Stimulated activated naive CD4-positive, alpha-beta T cell treated with Interleukin-2 at 50 U/mL for 16 hours (primary cell): Measurements from ENCODE around the gene FAM210A.

Source experiments
- DNase-seq: peaks from one replicate; lab custom pipeline; 2025; lab: John Stamatoyannopoulos, UW

FAM210A gene

GRCh38 chr18:13621886-13622619, 104.3 kb downstream of the FAM210A start:
- no peak for DNase-seq

DNA sequence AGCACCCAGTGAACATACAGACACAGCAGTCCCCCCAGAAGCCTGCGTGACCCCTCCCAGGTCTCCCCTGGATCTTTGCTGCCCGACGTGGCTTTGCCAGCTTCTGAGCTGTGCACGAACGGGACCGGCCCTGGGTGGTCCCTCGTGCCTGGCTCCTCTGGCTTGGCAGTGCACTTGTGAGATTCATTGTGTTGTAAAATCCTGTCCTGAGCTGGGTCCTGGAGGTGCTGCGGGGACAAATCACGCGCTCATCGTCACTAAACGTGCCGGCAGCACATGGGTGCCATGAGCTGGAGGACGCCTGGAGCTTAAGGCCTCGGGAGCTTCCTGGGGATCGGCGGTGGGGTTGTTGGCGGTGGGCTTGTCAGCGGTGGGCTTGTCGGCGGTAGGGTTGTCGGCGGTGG, 104.9 kb downstream of the FAM210A start:
- DNase-seq = no peak

DNA sequence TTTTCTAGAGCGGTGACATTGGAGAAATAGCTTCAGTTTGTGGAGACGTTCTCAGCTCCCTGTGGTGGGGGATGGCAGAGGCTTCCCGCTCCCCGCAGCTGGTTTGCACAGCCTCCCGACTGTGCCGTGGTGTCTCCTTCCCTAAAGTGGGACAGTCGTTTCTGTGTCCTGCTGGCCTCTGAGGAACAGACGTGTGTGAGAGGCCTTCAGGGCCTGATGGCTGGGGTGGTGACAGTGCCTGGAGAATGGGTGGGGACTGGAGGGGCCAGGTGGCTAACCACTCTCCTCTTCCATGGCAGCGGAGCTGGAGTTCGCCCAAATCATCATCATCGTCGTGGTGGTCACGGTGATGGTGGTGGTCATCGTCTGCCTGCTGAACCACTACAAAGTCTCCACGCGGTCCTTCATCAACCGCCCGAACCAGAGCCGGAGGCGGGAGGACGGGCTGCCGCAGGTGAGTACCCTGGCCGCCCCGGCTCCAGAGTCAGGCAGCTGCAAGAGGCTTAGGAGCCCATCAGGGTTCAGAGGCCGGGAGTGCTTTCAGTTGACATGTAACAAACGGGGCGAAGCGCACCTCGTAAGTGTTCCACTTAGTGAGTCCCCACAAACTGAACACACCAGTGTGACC, 105.4 kb downstream of the FAM210A start:
- no peak for DNase-seq

DNA sequence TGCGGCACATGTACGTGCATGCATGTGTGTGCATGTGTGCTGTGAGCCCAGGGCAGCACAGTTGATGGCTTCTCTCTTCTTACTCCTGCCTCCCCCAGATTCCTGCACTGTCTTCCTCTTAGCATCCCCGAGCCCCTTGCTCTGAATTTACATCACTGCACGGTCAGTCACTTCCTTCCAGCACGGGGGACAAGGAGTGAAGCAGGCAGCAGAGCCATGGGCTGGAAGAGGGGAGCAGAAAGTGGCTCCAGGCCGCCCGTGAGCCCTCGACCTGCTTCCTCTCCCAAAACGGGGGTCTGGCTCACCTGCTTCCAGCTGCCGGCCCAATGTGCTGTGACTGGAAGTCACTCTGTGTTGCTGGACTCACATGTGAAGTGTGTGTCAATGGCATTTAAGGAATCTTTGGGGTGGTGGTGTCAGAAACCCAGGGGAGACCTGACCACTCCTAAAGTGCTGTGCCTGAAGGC, 106.1 kb downstream of the FAM210A start:
- no peak for DNase-seq

DNA sequence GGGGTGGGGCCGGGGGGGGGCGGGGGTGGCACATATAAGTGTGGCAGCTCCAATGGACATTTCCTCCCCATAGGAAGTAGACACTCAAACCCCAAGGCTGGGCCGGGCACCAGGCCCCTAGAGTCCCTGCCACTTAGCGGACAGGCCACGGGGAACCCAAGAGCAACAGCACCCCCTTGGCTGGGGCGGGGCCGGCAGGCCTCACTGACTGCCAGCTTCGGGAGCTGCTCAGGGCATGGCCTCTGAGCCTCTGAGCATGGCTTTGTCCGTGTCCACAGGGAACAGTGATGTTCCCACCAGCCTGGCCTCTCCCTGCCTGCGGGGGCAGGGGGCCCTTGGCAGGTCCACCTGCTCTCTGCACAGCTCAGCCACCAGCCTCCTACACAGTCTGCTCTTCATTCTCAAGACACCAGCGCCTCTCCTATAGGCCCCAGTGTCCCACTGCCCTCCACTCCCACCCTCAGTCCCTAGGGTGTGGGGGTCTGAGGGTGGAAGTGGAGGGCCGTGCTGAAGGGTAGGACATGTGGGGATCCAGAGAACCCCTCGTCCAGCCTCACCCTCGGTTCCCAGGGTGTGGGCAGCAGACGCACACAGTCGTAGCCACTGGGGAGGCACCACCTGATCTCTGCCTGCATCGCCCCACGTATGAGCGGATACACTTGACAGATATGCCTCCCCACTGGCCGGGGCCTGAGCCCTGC, 106.7 kb downstream of the FAM210A start:
- DNase-seq = no peak

DNA sequence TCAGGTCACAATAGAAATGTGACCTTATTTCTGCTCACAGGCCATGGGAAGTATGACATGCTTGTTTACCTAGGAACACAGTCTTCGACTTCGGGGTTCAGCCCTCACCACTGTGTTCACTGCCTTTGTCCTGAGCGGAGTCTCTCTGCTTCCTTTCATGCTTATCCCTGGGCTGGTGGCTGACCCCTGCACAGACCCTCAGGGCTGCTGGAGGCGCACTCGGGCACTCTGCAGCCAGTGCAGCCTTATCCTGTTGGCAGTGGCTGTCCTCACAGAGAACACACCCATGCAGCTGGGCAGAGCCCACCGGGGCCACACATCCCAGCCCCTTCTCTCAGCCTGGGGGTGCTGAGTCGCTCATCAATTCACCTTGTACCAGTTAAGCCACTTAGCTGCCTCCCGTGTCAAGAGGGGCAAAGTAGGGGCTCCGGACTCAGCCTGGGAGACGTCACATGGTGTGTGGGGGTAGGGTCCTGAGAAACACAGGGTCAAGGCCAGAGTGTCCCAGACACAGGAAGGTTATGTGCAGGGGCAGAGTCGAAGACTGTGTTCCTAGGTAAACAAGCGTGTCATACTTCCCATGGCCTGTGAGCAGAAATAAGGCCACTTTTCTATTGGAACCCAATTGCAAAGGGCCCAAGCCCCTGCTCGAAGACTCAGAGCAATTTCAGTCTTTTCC, 107.5 kb downstream of the FAM210A start:
- no peak for DNase-seq

- no peak for DNase-seq
These were observed 108.4 kb downstream of the FAM210A start for GRCh38 chr18:13617826-13618515.

GRCh38 chr18:13616525-13617035, 109.8 kb downstream of the FAM210A start:
- no peak for DNase-seq

GRCh38 chr18:13616041-13616440, 110.3 kb downstream of the FAM210A start:
- peak; percentile 36 for DNase-seq

DNA sequence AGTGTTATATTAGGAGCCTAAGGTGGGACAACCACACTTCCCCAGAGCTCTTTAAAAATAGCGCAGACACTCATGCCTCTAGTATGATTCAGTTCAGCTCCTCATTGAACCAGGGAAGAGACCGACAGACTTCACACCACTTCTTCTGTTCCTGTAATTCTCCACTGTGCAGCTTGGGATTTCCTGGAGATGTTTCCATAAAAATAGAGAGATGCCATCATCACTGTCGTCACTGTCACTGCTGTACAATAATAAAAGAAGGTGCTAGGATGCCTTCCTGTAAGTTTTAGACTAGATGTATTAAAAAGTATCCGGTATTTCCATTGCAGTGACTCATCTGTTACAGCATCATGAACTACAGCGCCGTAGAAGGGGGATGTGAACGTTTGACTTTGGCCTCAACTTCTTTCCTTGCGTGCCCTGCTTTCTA, 110.9 kb downstream of the FAM210A start:
- peak; percentile 17 for DNase-seq

- no peak for DNase-seq
These were observed 111.6 kb downstream of the FAM210A start for GRCh38 chr18:13614641-13615288.

- DNase-seq = no peak
These were observed 112.5 kb downstream of the FAM210A start for GRCh38 chr18:13613591-13614501.
